ENCODE measurements around the gene IFRD2. TPM values are rescaled to one million over a fixed set of nuclear protein-coding genes. Genes with fewer than 3 reads are reported as not detected.
A peak's percentile ranks its signal among the peaks of the same experiment; 100 is the strongest.

The IFRD2 gene
- total and polyA plus RNA-seq, 2 of the 8 experiments (the other 6 are each of a cell fraction or from before 2014, with no cell fraction given), result 76.7 to 88.8 TPM

DNA sequence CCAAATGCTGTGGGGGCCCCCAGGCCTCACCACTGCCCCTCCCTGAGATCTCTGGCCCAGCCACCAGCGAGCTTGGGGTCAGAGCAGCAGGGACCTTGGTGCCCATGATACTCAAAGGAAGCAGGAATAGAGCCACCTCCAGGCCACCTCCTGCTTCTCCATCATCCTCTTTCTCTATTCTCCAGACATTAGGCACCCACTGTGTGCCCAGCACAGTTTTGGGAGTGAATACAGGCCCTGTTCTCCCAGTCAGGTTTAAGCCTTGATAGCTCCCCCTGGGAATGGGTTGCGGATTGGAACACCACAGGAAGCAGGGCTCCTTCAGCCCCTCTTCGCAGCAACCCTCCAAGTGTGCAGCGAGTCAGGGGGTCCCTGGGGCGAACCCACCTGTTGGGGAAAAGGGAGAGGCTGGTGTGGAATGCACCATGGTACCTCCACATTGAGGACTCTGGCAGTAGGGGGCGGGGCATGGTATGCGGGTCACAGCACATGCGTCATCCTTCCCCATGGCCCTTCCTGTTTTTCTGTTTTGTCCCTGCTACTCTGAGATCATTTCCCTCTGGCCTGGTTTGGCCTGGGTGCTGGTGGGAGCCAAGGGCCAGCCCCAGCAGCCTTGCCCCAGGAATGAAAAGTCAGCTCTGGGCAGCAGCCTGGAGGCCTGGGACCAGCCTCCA, 37.5 kb downstream of the IFRD2 start:
- ChIA-PET CTCF (ENCODE audit: partially characterized antibody) (interaction anchor here (1.3 to 53.5 kb wide), 7 partner anchors 6 to 66 kb away, joined by 4 to 2149 read pairs (median 142); partner anchors contain the start of genes GNAI2, GNAT1, LSMEM2 and SEMA3B), POLR2A (ENCODE audit: partially characterized antibody) (interaction anchor here (0.6 to 3.0 kb wide), 9 partner anchors 8 to 144 kb away, joined by 3 to 12 read pairs (median 4); partner anchors contain the start of gene GNAI2)
- peaks cover 0 to 3% (median 2%) of the 10 kb centered on the region in 4 experiments; a peak in 4 of 7 replicates for H3K4me1 ChIP-seq (replicated peaks in 1 of 4; ENCODE audit: control insufficient read depth in 3 of 4, insufficient read depth in 4 of 4, low read length in 3 of 4)
- H2BK12ac ChIP-seq (ENCODE audit: low read depth, low read length), result no peak overlapping the region
- peaks cover 5 to 35% of the 10 kb centered on the region in 2 experiments for H4K20me1 ChIP-seq (replicated peaks in 1 of 2; ENCODE audit: control insufficient read depth in 1 of 2, insufficient read depth in 2 of 2, low read length in 2 of 2)
- H3K23me2 ChIP-seq (ENCODE audit: low read depth, low read length), result no peaks in the 10 kb centered on the region
- peaks cover 25% of the 10 kb centered on the region for H3K79me1 ChIP-seq (ENCODE audit: low read depth, low read length)
- no peak overlapping the region for H2AK5ac ChIP-seq (ENCODE audit: low read depth, low read length)
- no peak for FAIRE-seq
- H2BK20ac ChIP-seq (ENCODE audit: low read length), result no peak overlapping the region
- H3K79me2 ChIP-seq (ENCODE audit: control insufficient read depth in 1 of 2, insufficient read depth in 2 of 2, low read length in 2 of 2), result peaks cover 0 to 19% of the 10 kb centered on the region in 2 experiments; a peak in 3 of 4 replicates
- no peak overlapping the region for H2BK5ac ChIP-seq (ENCODE audit: low read depth, low read length)
- H3K36me3 ChIP-seq (ENCODE audit: control insufficient read depth in 2 of 4, insufficient read depth in 4 of 4, low read length in 3 of 4), result peaks cover 17 to 36% (median 24%) of the 10 kb centered on the region in 4 experiments; a peak in 7 of 8 replicates
- no peak overlapping the region for H3K23ac ChIP-seq (ENCODE audit: insufficient read length)
- H2BK15ac ChIP-seq (ENCODE audit: low read length), result no peak overlapping the region
- no peak overlapping the region for H3K18ac ChIP-seq (ENCODE audit: extremely low read depth, low read length)
- 84% methylated on average over 8 of the region's 8 CpGs; no CpG with 5 or more reads in 1 of the 2 experiments for WGBS, 2 experiments (ENCODE audit: extremely low coverage in 1 of 2, insufficient coverage in 1 of 2, insufficient read length in 1 of 2, insufficient replicate concordance in 2 of 2, low coverage in 1 of 2, low lambda C conversion rate in 2 of 2, missing lambda C conversion rate in 1 of 2)
- DNase-seq (ENCODE audit: low read depth in 1 of 2, low spot score in 2 of 2), result no peak
- no peak overlapping the region for H3K56ac ChIP-seq (replicated peaks; ENCODE audit: insufficient read length, low read depth, low read length)
- no peak overlapping the region for H4K5ac ChIP-seq (ENCODE audit: insufficient read length, low read depth, low read length)
- H3K27ac ChIP-seq (ENCODE audit: low read depth, low read length), result no peak overlapping the region
- TF ChIP-seq CREB1 (IDR thresholded peaks at IDR 0.05), result peak; percentile 43; the same call in 1 of the 2 replicates
- no peak for TF ChIP-seq SIX5 (IDR thresholded peaks at IDR 0.05; ENCODE audit: low read depth, low read length)
- TF ChIP-seq GABPA (IDR thresholded peaks at IDR 0.05; ENCODE audit: borderline replicate concordance, insufficient read depth, low read length), result no peak
- H3K9ac ChIP-seq (replicated peaks in 1 of 4; ENCODE audit: extremely low read depth in 1 of 4, low read depth in 3 of 4, low read length in 3 of 4), result no peak overlapping the region
- no peak overlapping the region for H3K14ac ChIP-seq (ENCODE audit: insufficient read length)
- H2AFZ ChIP-seq (ENCODE audit: low read length), result no peak overlapping the region
- H3K4ac ChIP-seq (replicated peaks; ENCODE audit: insufficient read length, low read depth, low read length), result no peak overlapping the region
- H3K4me2 ChIP-seq (ENCODE audit: insufficient read depth in 1 of 2, low read depth in 2 of 2, low read length in 2 of 2), result no peak overlapping the region
- no peaks in the 10 kb centered on the region for H3K27me3 ChIP-seq (replicated peaks in 1 of 4; ENCODE audit: control insufficient read depth in 3 of 4, extremely low read depth in 1 of 4, insufficient read depth in 3 of 4, low read length in 3 of 4)
- H4K8ac ChIP-seq (ENCODE audit: extremely low read depth, insufficient read depth, low read length), result no peak overlapping the region
- H2BK120ac ChIP-seq (replicated peaks; ENCODE audit: low read depth, low read length), result no peak overlapping the region
- no peak overlapping the region for H3K4me3 ChIP-seq (ENCODE audit: extremely low read depth in 1 of 4, insufficient read depth in 2 of 4, low read depth in 3 of 4, low read length in 4 of 4)
- no peak overlapping the region for H4K91ac ChIP-seq (replicated peaks; ENCODE audit: insufficient read length, low read length)
- no peaks in the 10 kb centered on the region for H3K9me3 ChIP-seq (ENCODE audit: insufficient read depth in 2 of 2, low read depth in 1 of 2, low read length in 1 of 2)

Measured in H1 (cell line).